ENCODE data around the gene BCAR3. TPM values are rescaled to one million over a fixed set of nuclear protein-coding genes. Genes with fewer than 3 reads are reported as not detected.

The BCAR3 gene
- total RNA-seq, 3 donors from 2014 or later, result 26.7 to 42.7 (median 30.2) TPM

GRCh38 chr1:93541045-93541444 lies 140.6 kb downstream of the BCAR3 start:
- intact Hi-C loops (cut with DNase I; ENCODE audit: low total_unique reads), result loop anchor here (10.0 kb wide), 1 partner anchor 1524 kb away; no protein-coding TSS in a partner anchor
- no peaks in the 10 kb centered on the region for H3K4me1 ChIP-seq
- no peaks in the 10 kb centered on the region for H3K36me3 ChIP-seq
- TF ChIP-seq POLR2A (IDR thresholded peaks at IDR 0.05), result no peak
- TF ChIP-seq, protein P1, sequence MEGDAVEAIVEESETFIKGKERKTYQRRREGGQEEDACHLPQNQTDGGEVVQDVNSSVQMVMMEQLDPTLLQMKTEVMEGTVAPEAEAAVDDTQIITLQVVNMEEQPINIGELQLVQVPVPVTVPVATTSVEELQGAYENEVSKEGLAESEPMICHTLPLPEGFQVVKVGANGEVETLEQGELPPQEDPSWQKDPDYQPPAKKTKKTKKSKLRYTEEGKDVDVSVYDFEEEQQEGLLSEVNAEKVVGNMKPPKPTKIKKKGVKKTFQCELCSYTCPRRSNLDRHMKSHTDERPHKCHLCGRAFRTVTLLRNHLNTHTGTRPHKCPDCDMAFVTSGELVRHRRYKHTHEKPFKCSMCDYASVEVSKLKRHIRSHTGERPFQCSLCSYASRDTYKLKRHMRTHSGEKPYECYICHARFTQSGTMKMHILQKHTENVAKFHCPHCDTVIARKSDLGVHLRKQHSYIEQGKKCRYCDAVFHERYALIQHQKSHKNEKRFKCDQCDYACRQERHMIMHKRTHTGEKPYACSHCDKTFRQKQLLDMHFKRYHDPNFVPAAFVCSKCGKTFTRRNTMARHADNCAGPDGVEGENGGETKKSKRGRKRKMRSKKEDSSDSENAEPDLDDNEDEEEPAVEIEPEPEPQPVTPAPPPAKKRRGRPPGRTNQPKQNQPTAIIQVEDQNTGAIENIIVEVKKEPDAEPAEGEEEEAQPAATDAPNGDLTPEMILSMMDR (IDR thresholded peaks at IDR 0.05), result no peak
- no peak for TF ChIP-seq POLR2AphosphoS5 (IDR thresholded peaks at IDR 0.05)
- H3K4me3 ChIP-seq, result no peak overlapping the region
- no peaks in the 10 kb centered on the region for H3K27me3 ChIP-seq
- no peak overlapping the region for H3K27ac ChIP-seq
- H3K9me3 ChIP-seq, result no peaks in the 10 kb centered on the region
- DNase-seq (ENCODE audit: low spot score in 2 of 2), result no peak

DNA sequence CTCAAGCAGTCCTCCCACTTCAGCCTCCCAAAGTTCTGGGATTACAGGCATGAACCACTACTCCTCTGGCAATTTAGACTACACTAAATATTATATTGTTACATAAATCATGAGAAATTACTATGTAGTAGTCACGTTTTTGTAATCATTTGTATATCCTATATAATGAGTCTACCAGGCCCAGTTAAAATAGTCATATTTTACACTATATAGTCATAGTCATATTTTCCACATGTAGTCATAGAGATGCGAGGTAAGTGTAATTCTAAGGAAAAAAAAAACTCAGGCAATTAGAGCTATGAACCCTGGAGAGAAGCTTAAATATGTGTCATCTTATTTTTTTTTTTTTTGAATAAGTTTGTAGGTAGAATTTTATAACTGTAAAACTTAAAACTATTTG lies 143.7 kb downstream of the BCAR3 start:
- Histone ChIP-seq H3K4me1 (no peaks in the 10 kb centered on the region), H3K36me3 (no peaks in the 10 kb centered on the region), H3K4me3 (no peak overlapping the region), H3K9me3 (no peaks in the 10 kb centered on the region), H3K27ac (no peak overlapping the region), H3K27me3 (no peaks in the 10 kb centered on the region)
- intact Hi-C loops (cut with DNase I; ENCODE audit: low total_unique reads), result no loop called here
- no peak for DNase-seq (ENCODE audit: low spot score in 2 of 2)
- TF ChIP-seq POLR2AphosphoS5 (IDR thresholded peaks at IDR 0.05) (no peak), POLR2A (IDR thresholded peaks at IDR 0.05) (no peak)
- TF ChIP-seq, protein P1 (IDR thresholded peaks at IDR 0.05), result no peak

- H3K4me1 ChIP-seq, result no peaks in the 10 kb centered on the region
- H3K27me3 ChIP-seq, result no peaks in the 10 kb centered on the region
- no peak overlapping the region for H3K4me3 ChIP-seq
- H3K36me3 ChIP-seq, result no peaks in the 10 kb centered on the region
- no peak overlapping the region for H3K27ac ChIP-seq
- DNase-seq (ENCODE audit: low spot score in 2 of 2), result no peak
- TF ChIP-seq, protein P1 (IDR thresholded peaks at IDR 0.05), result no peak
- no peaks in the 10 kb centered on the region for H3K9me3 ChIP-seq
- intact Hi-C loops (cut with DNase I; ENCODE audit: low total_unique reads), result no loop called here
Measured at GRCh38 chr1:93537396-93537795, 144.2 kb downstream of the BCAR3 start.

GRCh38 chr1:93533677-93534076 lies 148.0 kb downstream of the BCAR3 start:
- intact Hi-C loops (cut with DNase I; ENCODE audit: low total_unique reads), result no loop called here
- Histone ChIP-seq H3K36me3 (no peaks in the 10 kb centered on the region), H3K27ac (no peak overlapping the region), H3K9me3 (no peaks in the 10 kb centered on the region), H3K4me1 (no peaks in the 10 kb centered on the region), H3K27me3 (no peaks in the 10 kb centered on the region), H3K4me3 (no peak overlapping the region)
- TF ChIP-seq POLR2A (IDR thresholded peaks at IDR 0.05) (no peak), POLR2AphosphoS5 (IDR thresholded peaks at IDR 0.05) (no peak)
- TF ChIP-seq, protein P1 (IDR thresholded peaks at IDR 0.05), result no peak
- DNase-seq (ENCODE audit: low spot score in 2 of 2), result no peak

DNA sequence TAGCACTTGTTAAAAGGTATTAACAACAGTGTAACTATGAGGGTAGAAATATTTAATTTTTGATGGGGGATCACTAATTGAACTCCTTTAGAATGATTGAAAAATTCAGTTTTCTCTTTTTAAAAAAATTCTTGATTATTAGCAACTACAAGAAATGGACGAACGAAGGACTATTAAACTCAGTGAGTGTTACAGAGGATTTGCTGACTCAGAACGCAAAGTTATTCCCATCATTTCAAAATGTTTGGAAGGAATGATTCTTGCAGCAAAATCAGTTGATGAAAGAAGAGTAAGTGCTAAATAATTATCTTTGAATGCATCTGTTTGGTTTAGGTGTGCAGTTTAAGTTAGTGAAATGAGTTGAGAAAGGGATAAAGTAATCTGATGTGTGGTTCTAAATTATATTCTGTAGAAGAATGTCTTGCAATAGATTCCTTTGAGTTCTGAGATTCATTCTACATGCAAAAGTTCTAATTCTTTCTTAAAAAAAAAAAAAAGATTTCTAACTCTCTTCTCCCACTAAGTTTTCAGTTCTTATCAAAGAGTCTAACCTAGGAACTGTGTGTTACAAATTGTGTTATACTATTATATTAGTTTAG lies 148.8 kb downstream of the BCAR3 start:
- H3K27ac ChIP-seq, result no peak overlapping the region
- no peak overlapping the region for H3K4me3 ChIP-seq
- H3K4me1 ChIP-seq, result no peaks in the 10 kb centered on the region
- TF ChIP-seq POLR2AphosphoS5 (IDR thresholded peaks at IDR 0.05) (no peak), POLR2A (IDR thresholded peaks at IDR 0.05) (no peak)
- TF ChIP-seq, protein P1 (IDR thresholded peaks at IDR 0.05), result no peak
- no peaks in the 10 kb centered on the region for H3K27me3 ChIP-seq
- intact Hi-C loops (cut with DNase I; ENCODE audit: low total_unique reads), result no loop called here
- H3K9me3 ChIP-seq, result no peaks in the 10 kb centered on the region
- DNase-seq (ENCODE audit: low spot score in 2 of 2), result no peak
- no peaks in the 10 kb centered on the region for H3K36me3 ChIP-seq
